Peyer's patch (tissue), 4 donors: ENCODE data around the gene OR5H15.

ENCODE experiments used
- CTCF ChIP-seq, 6 experiments: fragments of 450-650 bp in 4 of 6; fragments of 200-600 bp in 2 of 6; sonication (generic) in 1 of 6; IDR thresholded peaks; one replicate each; pipeline ENCODE4 v1.5.1; 2017 to 2019; ENCODE audit warnings: antibody characterized with exemption in 6 of 6, mild to moderate bottlenecking in 3 of 6, moderate library complexity in 1 of 6
- POLR2A ChIP-seq, 2 donors: fragments of 450-650 bp; IDR thresholded peaks; one replicate each; pipeline ENCODE4 v1.5.1; 2017; ENCODE audit warnings: antibody characterized with exemption in 2 of 2, mild to moderate bottlenecking in 2 of 2, moderate library complexity in 2 of 2

DNA sequence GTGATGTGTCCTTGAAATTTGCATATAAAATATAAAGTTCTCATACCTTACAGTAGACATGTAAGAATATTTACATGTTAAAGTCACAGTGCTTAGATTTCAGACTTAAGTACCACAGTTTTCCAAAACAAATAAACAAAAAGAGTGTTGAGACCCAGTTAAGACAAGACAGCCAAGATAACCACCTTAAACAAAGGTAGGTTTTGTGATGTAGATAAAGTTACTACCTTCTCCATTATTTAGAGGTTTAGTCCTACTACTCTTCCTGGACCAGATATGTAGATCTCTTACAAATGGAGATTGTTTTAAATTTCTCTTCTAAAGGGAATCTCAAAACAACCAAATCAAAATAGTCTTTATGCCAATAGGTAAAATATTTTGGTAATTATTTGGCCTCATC, 15.7 kb downstream of the OR5H15 start:
- no peak for TF ChIP-seq CTCF (IDR thresholded peaks at IDR 0.05)
- TF ChIP-seq POLR2A (IDR thresholded peaks at IDR 0.05): no peak
